Adrenal gland (tissue), 12 donors: ENCODE measurements around the gene APOO. TPM values are rescaled to one million over a fixed set of nuclear protein-coding genes. Genes with fewer than 3 reads are reported as not detected.

Source experiments
- DNase-seq, 7 donors: peaks; one replicate each; pipeline ENCODE4 v3.0.0-alpha.2; 2019 to 2020
- H3K27ac ChIP-seq, 5 donors: fragments of 200-600 bp; sonication (generic) in 4 of 5; 1 replicate in 3 of 5; 2 replicates in 2 of 5; pipeline versions ENCODE4 v1.5.1 to v1.8.0; 2016 to 2020; ENCODE audit warnings: mild to moderate bottlenecking in 1 of 5
- H3K27me3 ChIP-seq: fragments of 200-600 bp; 2 replicates; pipeline ENCODE4 v1.8.0; 2021
- H3K36me3 ChIP-seq, 2 donors: fragments of 200-600 bp; replicated peaks in 1 of 2; 1 replicate in 1 of 2; 2 replicates in 1 of 2; pipeline versions ENCODE4 v1.5.1 to v1.8.0; 2018 to 2022
- H3K4me1 ChIP-seq, 2 donors: fragments of 200-600 bp; replicated peaks in 1 of 2; 1 replicate in 1 of 2; 2 replicates in 1 of 2; pipeline versions ENCODE4 v1.5.1 to v1.8.0; 2018 to 2021
- H3K4me3 ChIP-seq, 4 donors: fragments of 200-600 bp; sonication (generic) in 3 of 4; one replicate each; pipeline ENCODE4 v1.5.1; 2016 to 2018
- H3K9me3 ChIP-seq, 3 donors: fragments of 200-600 bp; sonication (generic) in 1 of 3; replicated peaks in 1 of 3; 1 replicate in 2 of 3; 2 replicates in 1 of 3; pipeline versions ENCODE4 v1.5.1 to v1.8.0; 2016 to 2021
- POLR2A ChIP-seq, 2 donors: fragments of 450-650 bp; IDR thresholded peaks; one replicate each; pipeline ENCODE4 v1.6.1; 2017; ENCODE audit warnings: antibody characterized with exemption in 2 of 2, mild to moderate bottlenecking in 2 of 2, moderate library complexity in 1 of 2
- WGBS, 4 donors: extraction: QIAGEN DNeasy Blood & Tissue Kit in 2 of 4; methylation state at CpG; one replicate each; pipeline versions ENCODE4 v1.1.5 to v1.1.7; 2013 to 2017; 5-methylcytosine and 5-hydroxymethylcytosine counted together
- intact Hi-C, 2 donors: fragments of 100-400 bp; cut with DNase I; formaldehyde crosslinking; loops; one replicate each; pipeline versions ENCODE4 v1.14.1 to v1.15.0; 2022 to 2023
- polyA plus RNA-seq, 3 donors: library from polyadenylated mRNA; stranded (reverse); fragments of 200-250 nt in 2 of 3; fragments of 350-450 nt in 1 of 3; fragmentation: Illumina TruSeq in 1 of 3; extraction: RNeasy Lipid Tissue Mini Kit (QIAGEN cat#74804) in 1 of 3; gene quantifications; one replicate each; pipeline ENCODE4 v1.2.3, GENCODE V29; 2013 to 2014
- total RNA-seq, 9 donors: library from RNA; depleted of rRNA in 4 of 9; stranded (reverse); fragments of >200 nt in 4 of 9; fragments of 120-200 nt in 1 of 9; fragmentation: NEBNext Ultra II Directional in 1 of 9; extraction: Animal tissue kit (Norgen Biotek cat#: 25700) in 1 of 9; gene quantifications; one replicate each; pipeline versions ENCODE4 v1.1.0 to v1.2.4, GENCODE V29; 2013 to 2023
- TF ChIP-seq, protein P1 (sequence below), 6 experiments: fragments of 450-650 bp in 4 of 6; fragments of 200-600 bp in 2 of 6; sonication (generic) in 1 of 6; IDR thresholded peaks; 1 replicate in 5 of 6; 2 replicates in 1 of 6; pipeline versions ENCODE4 v1.5.1 to v1.8.0; 2016 to 2021; ENCODE audit warnings: antibody characterized with exemption in 6 of 6, mild to moderate bottlenecking in 2 of 6, moderate library complexity in 1 of 6
- donor health status: healthy with polysubstance abuse.
- donor health status: Bipolar disorder and iron deficiency.
- donor health status: DM: yes; HTN: yes; CAD: no.
- donor health status: DM: no; HTN: no; CAD: no.
- donor health status: DM: no; HTN: no; CAD: no.
- donor health status: DM: yes; HTN: yes; CAD: no.

The APOO gene
- total and polyA plus RNA-seq, 12 donors, result 12.9 to 177 (median 27.3) TPM

GRCh38 chrX:23820235-23820782 lies 87.4 kb downstream of the APOO start:
- WGBS, 4 donors, result 88 to 96% (median 90%) methylated on average over 5 to 6 of the region's 6 CpGs
- H3K27ac ChIP-seq, result no peak overlapping the region
- H3K4me1 ChIP-seq, result no peaks in the 10 kb centered on the region
- intact Hi-C loops, result no loop called here
- no peak for TF ChIP-seq POLR2A (IDR thresholded peaks at IDR 0.05)
- TF ChIP-seq, protein P1, sequence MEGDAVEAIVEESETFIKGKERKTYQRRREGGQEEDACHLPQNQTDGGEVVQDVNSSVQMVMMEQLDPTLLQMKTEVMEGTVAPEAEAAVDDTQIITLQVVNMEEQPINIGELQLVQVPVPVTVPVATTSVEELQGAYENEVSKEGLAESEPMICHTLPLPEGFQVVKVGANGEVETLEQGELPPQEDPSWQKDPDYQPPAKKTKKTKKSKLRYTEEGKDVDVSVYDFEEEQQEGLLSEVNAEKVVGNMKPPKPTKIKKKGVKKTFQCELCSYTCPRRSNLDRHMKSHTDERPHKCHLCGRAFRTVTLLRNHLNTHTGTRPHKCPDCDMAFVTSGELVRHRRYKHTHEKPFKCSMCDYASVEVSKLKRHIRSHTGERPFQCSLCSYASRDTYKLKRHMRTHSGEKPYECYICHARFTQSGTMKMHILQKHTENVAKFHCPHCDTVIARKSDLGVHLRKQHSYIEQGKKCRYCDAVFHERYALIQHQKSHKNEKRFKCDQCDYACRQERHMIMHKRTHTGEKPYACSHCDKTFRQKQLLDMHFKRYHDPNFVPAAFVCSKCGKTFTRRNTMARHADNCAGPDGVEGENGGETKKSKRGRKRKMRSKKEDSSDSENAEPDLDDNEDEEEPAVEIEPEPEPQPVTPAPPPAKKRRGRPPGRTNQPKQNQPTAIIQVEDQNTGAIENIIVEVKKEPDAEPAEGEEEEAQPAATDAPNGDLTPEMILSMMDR (IDR thresholded peaks at IDR 0.05), result no peak
- H3K36me3 ChIP-seq, result no peaks in the 10 kb centered on the region
- no peaks in the 10 kb centered on the region for H3K9me3 ChIP-seq
- H3K4me3 ChIP-seq, result no peak overlapping the region
- DNase-seq, result no peak
- no peaks in the 10 kb centered on the region for H3K27me3 ChIP-seq

DNA sequence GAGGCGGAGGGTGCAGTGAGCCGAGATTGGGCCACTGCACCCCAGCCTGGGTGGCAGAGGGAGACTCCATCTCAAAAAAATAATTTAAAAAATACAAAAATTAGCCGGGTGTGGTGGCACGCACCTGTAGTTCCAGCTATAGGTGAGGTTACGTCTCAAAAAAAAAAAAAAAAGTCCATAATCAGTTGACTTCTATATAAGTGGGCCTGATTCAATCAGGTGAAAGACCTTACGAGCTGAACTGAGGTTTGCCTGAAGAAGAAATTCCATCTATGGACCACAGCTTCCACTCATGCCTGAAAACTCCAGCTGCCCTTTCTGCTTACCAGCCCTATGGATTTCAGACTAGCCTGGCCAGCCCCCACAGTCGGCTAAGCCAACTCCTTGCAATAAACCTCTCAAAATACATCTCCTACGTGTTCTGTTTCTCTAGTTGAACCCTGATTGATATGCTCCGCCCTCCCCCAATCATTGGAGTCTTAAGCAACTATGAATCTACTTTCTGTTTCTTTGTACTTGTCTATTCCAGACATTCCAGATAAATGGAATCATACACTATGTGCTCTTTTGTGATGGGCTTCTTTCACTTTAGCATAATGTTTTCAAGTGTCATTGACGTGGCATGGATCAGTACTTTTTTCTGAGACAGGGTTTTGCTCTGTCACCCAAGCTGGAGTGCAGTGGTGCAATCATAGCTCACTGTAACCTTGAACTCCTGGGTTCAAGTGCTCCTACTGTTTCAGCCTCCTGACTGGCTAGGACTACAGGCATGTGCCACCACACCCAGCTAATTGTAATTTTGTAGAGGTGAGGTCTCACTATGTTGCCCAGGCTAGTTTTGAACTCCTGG lies 88.1 kb downstream of the APOO start:
- no peak for DNase-seq

GRCh38 chrX:23817979-23818336 lies 89.8 kb downstream of the APOO start:
- Histone ChIP-seq H3K4me3 (no peak overlapping the region), H3K9me3 (no peaks in the 10 kb centered on the region), H3K4me1 (no peaks in the 10 kb centered on the region), H3K27me3 (no peaks in the 10 kb centered on the region), H3K27ac (no peak overlapping the region), H3K36me3 (no peaks in the 10 kb centered on the region)
- TF ChIP-seq, protein P1 (IDR thresholded peaks at IDR 0.05), result no peak
- no peak for TF ChIP-seq POLR2A (IDR thresholded peaks at IDR 0.05)
- DNase-seq, result no peak
- 81 to 91% (median 84%) methylated on average over 3 of the region's 3 CpGs for WGBS, 4 donors
- intact Hi-C loops, result no loop called here

More for the DNA sequence above, 88.1 kb downstream of the APOO start:
- H3K27me3 ChIP-seq, result no peaks in the 10 kb centered on the region
- no peak overlapping the region for H3K27ac ChIP-seq
- 82 to 90% (median 87%) methylated on average over 10 of the region's 10 CpGs for WGBS, 4 donors
- TF ChIP-seq POLR2A (IDR thresholded peaks at IDR 0.05), result no peak
- TF ChIP-seq, protein P1 (IDR thresholded peaks at IDR 0.05), result no peak
- no peaks in the 10 kb centered on the region for H3K36me3 ChIP-seq
- no peaks in the 10 kb centered on the region for H3K4me1 ChIP-seq
- no peaks in the 10 kb centered on the region for H3K9me3 ChIP-seq
- H3K4me3 ChIP-seq, result no peak overlapping the region
- intact Hi-C loops, result no loop called here

- WGBS, 4 donors, result 38 to 85% (median 74%) methylated on average over 2 to 4 of the region's 4 CpGs
- no peak overlapping the region for H3K4me3 ChIP-seq
- H3K27ac ChIP-seq, result no peak overlapping the region
- intact Hi-C loops, result no loop called here
- no peaks in the 10 kb centered on the region for H3K36me3 ChIP-seq
- TF ChIP-seq POLR2A (IDR thresholded peaks at IDR 0.05), result no peak
- TF ChIP-seq, protein P1 (IDR thresholded peaks at IDR 0.05), result no peak
- no peak for DNase-seq
- H3K9me3 ChIP-seq, result no peaks in the 10 kb centered on the region
- no peaks in the 10 kb centered on the region for H3K4me1 ChIP-seq
- H3K27me3 ChIP-seq, result no peaks in the 10 kb centered on the region
Measured at GRCh38 chrX:23816179-23816578, 91.6 kb downstream of the APOO start.
